Uterus (tissue), 4 donors: ENCODE measurements around the gene FRMD4B. TPM values are rescaled to one million over a fixed set of nuclear protein-coding genes. Genes with fewer than 3 reads are reported as not detected.

ENCODE experiments used
- DNase-seq, 2 donors: peaks; one replicate each; pipeline ENCODE4 v3.0.0-alpha.2; 2019 to 2020
- H3K27ac ChIP-seq, 2 donors: fragments of 200-600 bp; sonication (generic); 1 replicate in 1 of 2; 2 replicates in 1 of 2; pipeline ENCODE4 v1.5.1; 2016 to 2018
- H3K27me3 ChIP-seq, 2 donors: fragments of 200-600 bp; sonication (generic); one replicate each; pipeline ENCODE4 v1.5.1; 2018 to 2019; ENCODE audit warnings: control low read depth in 1 of 2
- H3K36me3 ChIP-seq, 2 donors: fragments of 200-600 bp; sonication (generic); one replicate each; pipeline ENCODE4 v1.5.1; 2019; ENCODE audit warnings: control low read depth in 1 of 2
- H3K4me1 ChIP-seq, 2 donors: fragments of 200-600 bp; sonication (generic); one replicate each; pipeline ENCODE4 v1.5.1; 2018 to 2019; ENCODE audit warnings: control low read depth in 1 of 2
- H3K4me3 ChIP-seq, 2 donors: fragments of 200-600 bp; sonication (generic); 1 replicate in 1 of 2; 2 replicates in 1 of 2; pipeline ENCODE4 v1.5.1; 2018 to 2019; ENCODE audit warnings: mild to moderate bottlenecking in 1 of 2
- H3K9me3 ChIP-seq, 2 donors: fragments of 200-600 bp; sonication (generic); one replicate each; pipeline ENCODE4 v1.5.1; 2019; ENCODE audit warnings: control low read depth in 1 of 2
- POLR2A ChIP-seq, 2 donors: fragments of 450-650 bp; IDR thresholded peaks; one replicate each; pipeline ENCODE4 v1.6.1; 2016; ENCODE audit warnings: antibody characterized with exemption in 2 of 2, mild to moderate bottlenecking in 1 of 2, moderate library complexity in 1 of 2
- intact Hi-C: fragments of 100-400 bp; cut with DNase I; formaldehyde crosslinking; loops from one replicate; pipeline ENCODE4 v1.15.1; 2023; ENCODE audit warnings: low total_unique reads
- total RNA-seq, 4 donors: library from RNA; depleted of rRNA in 3 of 4; stranded (reverse); fragments of >200 nt in 3 of 4; gene quantifications; one replicate each; pipeline versions ENCODE4 v1.1.0 to v1.2.4, GENCODE V29; 2014 to 2023
- TF ChIP-seq, protein P1 (sequence below), 4 experiments: fragments of 200-600 bp in 2 of 4; fragments of 450-650 bp in 2 of 4; sonication (generic) in 2 of 4; IDR thresholded peaks; one replicate each; pipeline ENCODE4 v1.5.1; 2016 to 2019; ENCODE audit warnings: antibody characterized with exemption in 4 of 4, mild to moderate bottlenecking in 2 of 4, moderate library complexity in 1 of 4
- donor health status: DM: yes; HTN: yes; CAD: no.

FRMD4B gene
- total RNA-seq, 4 donors from 2014 or later: 9.4 to 87.0 (median 23.6) TPM

GRCh38 chr3:69214241-69214640 is 171.6 kb downstream of the FRMD4B start:
- TF ChIP-seq, protein P1, sequence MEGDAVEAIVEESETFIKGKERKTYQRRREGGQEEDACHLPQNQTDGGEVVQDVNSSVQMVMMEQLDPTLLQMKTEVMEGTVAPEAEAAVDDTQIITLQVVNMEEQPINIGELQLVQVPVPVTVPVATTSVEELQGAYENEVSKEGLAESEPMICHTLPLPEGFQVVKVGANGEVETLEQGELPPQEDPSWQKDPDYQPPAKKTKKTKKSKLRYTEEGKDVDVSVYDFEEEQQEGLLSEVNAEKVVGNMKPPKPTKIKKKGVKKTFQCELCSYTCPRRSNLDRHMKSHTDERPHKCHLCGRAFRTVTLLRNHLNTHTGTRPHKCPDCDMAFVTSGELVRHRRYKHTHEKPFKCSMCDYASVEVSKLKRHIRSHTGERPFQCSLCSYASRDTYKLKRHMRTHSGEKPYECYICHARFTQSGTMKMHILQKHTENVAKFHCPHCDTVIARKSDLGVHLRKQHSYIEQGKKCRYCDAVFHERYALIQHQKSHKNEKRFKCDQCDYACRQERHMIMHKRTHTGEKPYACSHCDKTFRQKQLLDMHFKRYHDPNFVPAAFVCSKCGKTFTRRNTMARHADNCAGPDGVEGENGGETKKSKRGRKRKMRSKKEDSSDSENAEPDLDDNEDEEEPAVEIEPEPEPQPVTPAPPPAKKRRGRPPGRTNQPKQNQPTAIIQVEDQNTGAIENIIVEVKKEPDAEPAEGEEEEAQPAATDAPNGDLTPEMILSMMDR (IDR thresholded peaks at IDR 0.05): no peak
- no peak for TF ChIP-seq POLR2A (IDR thresholded peaks at IDR 0.05)
- intact Hi-C loops: no loop called here
- no peak overlapping the region for H3K27ac ChIP-seq
- H3K4me3 ChIP-seq: no peak overlapping the region
- H3K36me3 ChIP-seq: no peaks in the 10 kb centered on the region
- no peak for DNase-seq
- no peaks in the 10 kb centered on the region for H3K27me3 ChIP-seq
- H3K9me3 ChIP-seq: no peaks in the 10 kb centered on the region
- H3K4me1 ChIP-seq: no peaks in the 10 kb centered on the region

DNA sequence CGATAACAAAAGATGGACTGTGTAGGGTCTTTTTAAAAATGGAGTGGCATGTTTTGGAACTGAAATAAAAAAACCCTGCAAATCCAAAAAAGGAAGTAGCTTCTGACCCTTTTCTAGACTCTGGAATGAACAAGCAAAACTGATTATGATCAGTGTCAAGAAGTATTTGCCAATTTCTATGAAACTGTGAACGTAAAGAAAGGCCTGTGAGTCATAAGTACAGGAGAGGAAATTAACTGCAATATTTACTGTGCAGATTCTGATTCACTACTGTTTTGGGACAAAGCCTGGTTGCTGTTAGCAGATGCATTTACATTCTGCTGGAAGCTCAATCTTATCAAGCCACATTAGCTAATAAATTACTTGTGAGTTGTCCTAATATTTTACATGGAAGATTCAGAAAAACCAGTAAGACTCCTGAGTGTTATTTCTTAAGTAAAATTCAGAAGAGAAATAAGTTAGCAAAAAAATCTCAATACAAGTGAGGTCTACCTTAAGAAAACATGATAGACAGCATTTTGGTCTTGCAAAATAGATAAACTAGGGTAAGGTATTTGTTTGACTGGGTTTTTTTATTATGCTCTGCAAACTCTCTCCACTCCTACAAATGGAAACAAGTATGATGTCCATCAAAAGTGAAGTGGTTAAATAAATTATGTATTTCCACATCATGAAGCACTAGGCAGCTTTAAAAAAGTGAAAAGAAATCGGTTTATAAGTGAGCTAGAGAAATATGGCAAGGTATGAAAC is 173.3 kb downstream of the FRMD4B start:
- Histone ChIP-seq H3K4me3 (no peak overlapping the region), H3K9me3 (no peaks in the 10 kb centered on the region), H3K27ac (no peak overlapping the region), H3K27me3 (no peaks in the 10 kb centered on the region), H3K4me1 (no peaks in the 10 kb centered on the region), H3K36me3 (no peaks in the 10 kb centered on the region)
- intact Hi-C loops: no loop called here
- no peak for TF ChIP-seq POLR2A (IDR thresholded peaks at IDR 0.05)
- TF ChIP-seq, protein P1 (IDR thresholded peaks at IDR 0.05): no peak
- no peak for DNase-seq

- Histone ChIP-seq H3K27me3 (no peaks in the 10 kb centered on the region), H3K9me3 (no peaks in the 10 kb centered on the region), H3K27ac (no peak overlapping the region), H3K36me3 (no peaks in the 10 kb centered on the region), H3K4me3 (no peak overlapping the region), H3K4me1 (no peaks in the 10 kb centered on the region)
- no peak for DNase-seq
- TF ChIP-seq, protein P1 (IDR thresholded peaks at IDR 0.05): no peak
- no peak for TF ChIP-seq POLR2A (IDR thresholded peaks at IDR 0.05)
- intact Hi-C loops: no loop called here
Observed at GRCh38 chr3:69210068-69210730, 175.7 kb downstream of the FRMD4B start.

DNA sequence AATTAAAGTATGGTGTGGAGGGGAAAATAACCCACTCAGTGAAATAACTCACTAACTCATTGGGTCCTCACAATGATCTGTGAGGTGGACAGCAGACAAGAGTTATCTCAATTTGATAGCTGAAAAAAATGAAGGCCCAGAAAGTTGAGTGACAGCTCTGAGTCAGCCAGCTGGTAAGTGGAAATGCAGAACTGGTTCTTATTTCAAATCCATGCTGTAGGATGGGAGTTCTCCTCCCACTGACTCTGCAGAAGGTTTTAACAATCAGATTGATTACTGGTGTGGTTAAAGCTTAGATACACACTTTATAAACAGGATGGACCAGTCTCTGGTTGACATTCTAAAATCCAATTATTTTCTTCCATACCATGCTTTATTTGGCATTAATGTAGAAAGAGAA is 176.5 kb downstream of the FRMD4B start:
- Histone ChIP-seq H3K27ac (no peak overlapping the region), H3K27me3 (no peaks in the 10 kb centered on the region), H3K36me3 (no peaks in the 10 kb centered on the region), H3K4me3 (no peak overlapping the region), H3K9me3 (no peaks in the 10 kb centered on the region), H3K4me1 (no peaks in the 10 kb centered on the region)
- TF ChIP-seq POLR2A (IDR thresholded peaks at IDR 0.05): no peak
- TF ChIP-seq, protein P1 (IDR thresholded peaks at IDR 0.05): no peak
- intact Hi-C loops: no loop called here
- no peak for DNase-seq

- H3K4me3 ChIP-seq: no peak overlapping the region
- DNase-seq: no peak
- intact Hi-C loops: no loop called here
- no peaks in the 10 kb centered on the region for H3K4me1 ChIP-seq
- H3K36me3 ChIP-seq: no peaks in the 10 kb centered on the region
- H3K27me3 ChIP-seq: no peaks in the 10 kb centered on the region
- no peak overlapping the region for H3K27ac ChIP-seq
- no peaks in the 10 kb centered on the region for H3K9me3 ChIP-seq
- TF ChIP-seq, protein P1 (IDR thresholded peaks at IDR 0.05): no peak
- no peak for TF ChIP-seq POLR2A (IDR thresholded peaks at IDR 0.05)
Observed at GRCh38 chr3:69207031-69207430, 178.9 kb downstream of the FRMD4B start.
